ENCODE data around the gene ARHGAP24. TPM values are rescaled to one million over a fixed set of nuclear protein-coding genes. Genes with fewer than 3 reads are reported as not detected.

Gene ARHGAP24
- total RNA-seq, 1 experiment from 2014 or later: 1.3 TPM

- no peak overlapping the region for H3K4me2 ChIP-seq (ENCODE audit: low read length)
- POLR2A ChIA-PET: no interaction called here
- no peak overlapping the region for H3K4me3 ChIP-seq (replicated peaks in 1 of 2; ENCODE audit: low read depth in 1 of 2, low read length in 2 of 2)
These were observed 333.9 kb downstream of the ARHGAP24 start for GRCh38 chr4:85808864-85809263.

More at GRCh38 chr4:85808864-85809263, 333.9 kb downstream of the ARHGAP24 start:
- BruUV-seq (replicated peaks): no TSS peak
- no peaks in the 10 kb centered on the region for H3K9me2 ChIP-seq (ENCODE audit: insufficient read depth)
- no peaks in the 10 kb centered on the region for H3K4me1 ChIP-seq (ENCODE audit: control insufficient read depth in 1 of 2, insufficient read depth in 2 of 2, low read length in 2 of 2)
- ChIA-PET CTCF (no interaction called here), RAD21 (ENCODE audit: low non-redundant PET in 1 of 2, low total read pairs in 2 of 2, uncharacterized antibody in 2 of 2, unreplicated experiment in 2 of 2) (no interaction called here)
- DNase-seq (ENCODE audit: low read depth, low spot score) (no peak), ATAC-seq (no peak)
- no peaks in the 10 kb centered on the region for H3K79me2 ChIP-seq (ENCODE audit: insufficient read depth, low read length)
- H4K20me1 ChIP-seq (ENCODE audit: insufficient read depth): no peaks in the 10 kb centered on the region
- H3K27ac ChIP-seq (ENCODE audit: low read depth, low read length): no peak overlapping the region
- H3K36me3 ChIP-seq (ENCODE audit: control insufficient read depth in 1 of 2, insufficient read depth in 2 of 2, low read length in 2 of 2): no peaks in the 10 kb centered on the region
- H3K9me3 ChIP-seq (ENCODE audit: control insufficient read depth in 1 of 2, insufficient read depth in 1 of 2, low read depth in 1 of 2, low read length in 2 of 2): no peaks in the 10 kb centered on the region
- intact Hi-C loops (cut with micrococcal nuclease): no loop called here
- H3K9ac ChIP-seq (ENCODE audit: low read length): no peak overlapping the region
- no peaks in the 10 kb centered on the region for H3K27me3 ChIP-seq (ENCODE audit: insufficient read depth, low read length)
- no peak overlapping the region for H2AFZ ChIP-seq (ENCODE audit: low read depth, low read length, poor library complexity, severe bottlenecking)
- no peak for TF ChIP-seq RAD21 (IDR thresholded peaks at IDR 0.05; ENCODE audit: low read depth)
- TF ChIP-seq EZH2 (IDR thresholded peaks at IDR 0.05): no peak
- TF ChIP-seq POLR2A (IDR thresholded peaks at IDR 0.05; ENCODE audit: borderline replicate concordance, extremely low read depth, insufficient read depth, insufficient read length): no peak
- TF ChIP-seq SIN3A (IDR thresholded peaks at IDR 0.05; ENCODE audit: low read depth): no peak
- no peak for TF ChIP-seq CEBPB (IDR thresholded peaks at IDR 0.05; ENCODE audit: low read depth)
- no peak for TF ChIP-seq ATF3 (IDR thresholded peaks at IDR 0.05)
- TF ChIP-seq ELF1 (IDR thresholded peaks at IDR 0.05; ENCODE audit: borderline replicate concordance, low read depth): no peak
- no peak for TF ChIP-seq EZH2phosphoT487 (IDR thresholded peaks at IDR 0.05; ENCODE audit: borderline replicate concordance)
- no peak for TF ChIP-seq SRF (IDR thresholded peaks at IDR 0.05; ENCODE audit: low read depth)
- no peak for TF ChIP-seq ZFX (IDR thresholded peaks at IDR 0.05)
- no peak for TF ChIP-seq ZBTB33 (IDR thresholded peaks at IDR 0.05; ENCODE audit: extremely low read depth, insufficient replicate concordance, low read length)
- no peak for TF ChIP-seq POLR2AphosphoS5 (IDR thresholded peaks at IDR 0.05; ENCODE audit: low read depth, low read length)
- no peak for TF ChIP-seq MAX (IDR thresholded peaks at IDR 0.05)
- no peak for TF ChIP-seq CBX3 (IDR thresholded peaks at IDR 0.05; ENCODE audit: low read depth)
- TF ChIP-seq ZNF274 (IDR thresholded peaks at IDR 0.05; ENCODE audit: low read depth, low read length): no peak
- no peak for TF ChIP-seq CTCF (IDR thresholded peaks at IDR 0.05 in 2 of 3, conservative IDR thresholded peaks at IDR 0.05 in 1 of 3; ENCODE audit: borderline replicate concordance in 1 of 3, insufficient read depth in 1 of 3, low read depth in 2 of 3, low read length in 2 of 3)
- no peak for TF ChIP-seq FOSL1 (IDR thresholded peaks at IDR 0.05; ENCODE audit: low read depth)
